H7 (cell line): Measurements from ENCODE around the gene TRPV3. TPM values are rescaled to one million over a fixed set of nuclear protein-coding genes. Genes with fewer than 3 reads are reported as not detected.

Experiments
- DNase-seq: peaks from one replicate; pipeline ENCODE4 v3.0.0; 2012
- H3K27me3 ChIP-seq: 2 replicates; pipeline ENCODE4 v1.6.0; 2011; ENCODE audit warnings: mild to moderate bottlenecking, low read length; ENCODE audit not compliant: control insufficient read depth, insufficient read depth
- H3K36me3 ChIP-seq: replicated peaks from 2 replicates; pipeline ENCODE4 v1.5.1; 2011; ENCODE audit warnings: low read length; ENCODE audit not compliant: control insufficient read depth, insufficient read depth
- H3K4me3 ChIP-seq: 2 replicates; pipeline ENCODE4 v1.5.1; 2011; ENCODE audit warnings: low read depth, mild to moderate bottlenecking, control low read depth, low read length, moderate library complexity; ENCODE audit not compliant: insufficient read depth
- total RNA-seq: library from RNA; depleted of rRNA; stranded (reverse); fragments of >200 nt; shearing (Covaris generic); gene quantifications from 2 replicates; pipeline ENCODE4 v1.2.3, GENCODE V29; 2014

The TRPV3 gene
- total RNA-seq, 1 experiment from 2014 or later: 0.69 TPM

DNA sequence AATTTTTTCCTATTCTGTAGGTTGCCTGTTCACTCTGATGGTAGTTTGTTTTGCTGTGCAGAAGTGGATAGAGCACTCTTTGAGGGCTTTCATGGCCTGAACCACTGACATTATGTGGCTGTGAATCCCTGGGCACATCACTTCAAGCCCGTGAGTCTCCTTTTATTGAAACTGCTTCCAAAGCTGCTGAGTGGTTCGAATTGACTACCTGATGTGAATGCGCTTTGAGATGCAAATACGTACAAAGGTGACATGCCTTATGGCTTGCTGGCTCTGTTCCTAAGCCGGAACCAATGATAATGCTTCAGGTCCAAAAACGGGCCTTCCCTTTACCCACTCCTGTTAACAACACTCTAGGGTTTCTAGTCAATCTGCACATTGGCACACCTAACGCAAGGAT is 47.5 kb downstream of the TRPV3 start:
- H3K36me3 ChIP-seq: no peaks in the 10 kb centered on the region
- no peak overlapping the region for H3K4me3 ChIP-seq
- no peaks in the 10 kb centered on the region for H3K27me3 ChIP-seq
- peak; percentile 49 for DNase-seq

DNA sequence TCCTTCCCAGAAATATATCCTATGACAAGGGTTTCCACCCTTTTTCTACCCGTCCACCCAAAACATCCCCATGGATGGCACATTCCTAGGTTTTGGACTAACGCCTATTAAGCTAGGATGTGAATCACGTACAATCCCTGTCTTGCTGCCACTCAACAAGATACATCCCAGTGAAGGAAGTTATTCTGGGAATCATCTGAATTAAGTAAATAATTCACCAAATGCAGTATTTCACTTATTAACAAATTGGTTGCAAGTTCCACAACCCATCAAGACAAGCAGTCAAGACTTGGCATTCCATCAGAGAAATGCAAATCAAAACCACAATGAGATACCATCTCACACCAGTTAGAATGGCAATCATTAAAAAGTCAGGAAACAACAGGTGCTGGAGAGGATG is 49.7 kb downstream of the TRPV3 start:
- Histone ChIP-seq H3K27me3 (no peaks in the 10 kb centered on the region), H3K4me3 (no peak overlapping the region), H3K36me3 (no peaks in the 10 kb centered on the region)
- no peak for DNase-seq

DNA sequence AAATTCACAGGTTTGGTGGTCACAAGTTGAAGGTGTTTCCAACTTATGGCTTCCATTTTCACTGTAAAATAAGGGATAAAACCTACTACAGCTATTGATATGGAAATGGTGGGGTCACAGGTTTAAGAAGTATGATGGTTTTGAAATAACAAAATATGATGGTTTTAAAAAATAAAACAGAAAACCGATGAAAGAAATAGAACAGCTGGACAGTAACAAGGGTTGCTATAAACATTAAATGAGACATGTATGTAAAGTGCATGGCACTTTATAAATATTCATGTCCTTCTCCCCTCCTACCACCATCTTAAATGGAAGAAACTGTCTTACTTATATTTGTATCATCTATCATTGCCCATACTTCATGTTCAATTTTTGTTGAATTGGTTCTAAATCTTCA is 50.5 kb downstream of the TRPV3 start:
- Histone ChIP-seq H3K36me3 (no peaks in the 10 kb centered on the region), H3K27me3 (no peaks in the 10 kb centered on the region), H3K4me3 (no peak overlapping the region)
- no peak for DNase-seq

DNA sequence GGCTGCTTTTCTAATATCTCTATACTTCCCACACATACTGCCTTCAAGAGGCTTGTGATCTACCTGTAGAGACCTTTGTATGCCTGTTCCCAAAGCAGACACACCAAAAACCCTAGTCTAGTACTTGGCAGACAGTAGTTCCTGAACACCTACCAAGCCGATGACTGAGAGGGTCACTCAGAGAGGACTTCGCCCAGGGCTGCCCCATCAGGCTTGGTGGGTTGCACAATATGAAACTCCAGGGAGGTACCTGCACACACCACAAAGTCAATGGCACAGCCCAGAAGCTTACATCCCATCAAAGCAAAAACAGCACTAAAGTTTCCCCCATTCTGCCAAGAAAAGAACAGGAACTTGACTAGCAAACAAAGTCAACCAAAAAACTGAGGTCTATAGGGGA is 51.6 kb downstream of the TRPV3 start:
- Histone ChIP-seq H3K4me3 (no peak overlapping the region), H3K36me3 (no peaks in the 10 kb centered on the region), H3K27me3 (no peaks in the 10 kb centered on the region)
- no peak for DNase-seq

DNA sequence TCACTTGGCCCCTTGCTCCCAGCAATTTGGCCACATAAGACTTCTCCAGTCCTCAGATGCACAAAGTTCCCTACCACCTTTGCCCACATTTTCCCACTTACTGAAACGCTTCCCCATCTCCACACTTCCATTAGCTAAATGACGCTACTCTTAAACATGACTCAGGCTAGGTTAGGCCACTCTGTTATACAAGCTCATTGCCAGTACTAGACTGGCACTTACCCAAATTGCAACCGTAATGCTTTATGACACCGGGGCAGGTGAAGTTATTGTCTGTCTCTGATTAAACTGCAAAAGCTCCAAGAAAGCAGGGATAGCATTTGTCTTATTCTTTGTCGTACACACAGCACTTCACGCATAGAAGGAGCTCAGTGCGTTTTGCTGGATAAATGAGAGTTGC is 52.6 kb downstream of the TRPV3 start:
- Histone ChIP-seq H3K36me3 (no peaks in the 10 kb centered on the region), H3K27me3 (no peaks in the 10 kb centered on the region), H3K4me3 (no peak overlapping the region)
- no peak for DNase-seq

DNA sequence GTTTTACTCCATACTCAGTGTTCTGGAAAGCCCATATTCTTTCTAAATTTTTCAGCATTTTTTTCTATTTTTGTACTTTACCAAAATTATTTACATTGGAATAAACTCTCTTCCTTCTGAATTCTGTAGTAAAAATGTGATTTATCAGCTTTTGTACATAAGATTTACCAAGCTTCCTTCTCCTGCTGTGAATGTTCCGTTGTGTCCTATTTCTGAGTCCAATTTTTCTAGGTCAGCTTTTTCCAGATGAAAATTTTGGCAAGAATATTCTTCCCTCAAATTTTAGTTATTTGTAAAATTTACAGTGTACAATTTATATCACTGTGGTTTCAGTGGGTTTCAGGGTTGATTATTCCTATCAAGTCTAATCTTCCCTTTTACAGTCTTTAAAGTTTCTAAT is 54.3 kb downstream of the TRPV3 start:
- DNase-seq: no peak
- no peaks in the 10 kb centered on the region for H3K36me3 ChIP-seq
- H3K4me3 ChIP-seq: no peak overlapping the region
- H3K27me3 ChIP-seq: no peaks in the 10 kb centered on the region

DNA sequence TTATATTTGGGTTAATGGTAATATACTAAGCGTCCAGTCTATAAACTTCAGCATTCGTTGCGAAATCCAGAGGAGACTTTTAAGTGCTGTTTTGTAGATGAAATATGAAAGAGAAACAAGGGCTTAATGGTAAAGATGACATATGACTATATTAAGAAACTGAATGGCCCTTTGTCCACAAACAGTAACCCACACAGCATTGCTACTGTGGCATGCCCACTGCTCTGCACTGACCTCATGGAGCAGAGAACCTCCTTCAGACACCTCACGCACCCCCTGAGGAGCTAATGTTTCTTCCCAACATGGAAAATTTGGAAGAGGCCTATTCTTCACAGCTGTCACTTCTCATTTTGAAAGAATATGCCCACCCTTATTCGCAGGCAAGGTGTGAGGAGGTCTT is 55.1 kb downstream of the TRPV3 start:
- Histone ChIP-seq H3K27me3 (no peaks in the 10 kb centered on the region), H3K36me3 (no peaks in the 10 kb centered on the region), H3K4me3 (no peak overlapping the region)
- DNase-seq: no peak

DNA sequence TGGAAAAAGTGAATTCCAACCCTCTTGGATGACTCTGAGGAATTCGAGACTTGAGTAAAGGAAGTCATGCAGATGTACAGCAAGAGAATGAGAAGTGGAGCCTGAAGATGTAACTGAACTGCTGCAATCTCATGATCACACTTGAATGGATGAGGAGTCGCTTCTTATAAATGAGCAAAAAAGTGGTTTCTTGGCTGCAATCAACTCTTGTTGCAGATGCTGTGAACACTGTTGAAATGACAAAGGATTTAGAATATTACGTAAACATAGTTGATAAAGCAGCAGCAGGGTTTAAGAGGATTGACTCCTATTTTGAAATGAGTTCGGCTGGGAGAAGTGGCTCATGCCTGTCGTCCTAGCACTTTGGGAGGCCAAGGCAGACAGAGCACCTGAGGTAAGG is 56.3 kb downstream of the TRPV3 start:
- H3K4me3 ChIP-seq: no peak overlapping the region
- no peaks in the 10 kb centered on the region for H3K36me3 ChIP-seq
- H3K27me3 ChIP-seq: no peaks in the 10 kb centered on the region
- no peak for DNase-seq

DNA sequence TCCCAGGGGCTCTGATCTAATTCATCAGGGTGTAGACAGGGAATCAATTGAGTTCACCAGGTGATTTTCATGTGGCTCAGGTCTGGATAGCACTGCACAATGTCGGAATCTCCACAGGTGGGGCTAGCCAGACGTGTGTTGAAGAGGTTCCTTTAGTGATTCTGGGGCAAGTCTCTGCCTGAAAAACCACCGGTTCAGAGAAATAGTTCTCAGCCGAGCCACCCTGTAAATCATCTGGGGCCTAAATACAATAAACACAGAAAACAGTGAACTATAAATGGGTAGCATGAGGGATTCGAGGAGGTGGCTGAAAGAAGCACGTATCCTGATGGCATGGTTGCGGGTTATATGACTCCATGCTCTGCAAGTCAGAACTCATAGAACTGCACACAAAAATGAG is 60.5 kb downstream of the TRPV3 start:
- H3K4me3 ChIP-seq: no peak overlapping the region
- no peaks in the 10 kb centered on the region for H3K36me3 ChIP-seq
- no peak for DNase-seq
- no peaks in the 10 kb centered on the region for H3K27me3 ChIP-seq

DNA sequence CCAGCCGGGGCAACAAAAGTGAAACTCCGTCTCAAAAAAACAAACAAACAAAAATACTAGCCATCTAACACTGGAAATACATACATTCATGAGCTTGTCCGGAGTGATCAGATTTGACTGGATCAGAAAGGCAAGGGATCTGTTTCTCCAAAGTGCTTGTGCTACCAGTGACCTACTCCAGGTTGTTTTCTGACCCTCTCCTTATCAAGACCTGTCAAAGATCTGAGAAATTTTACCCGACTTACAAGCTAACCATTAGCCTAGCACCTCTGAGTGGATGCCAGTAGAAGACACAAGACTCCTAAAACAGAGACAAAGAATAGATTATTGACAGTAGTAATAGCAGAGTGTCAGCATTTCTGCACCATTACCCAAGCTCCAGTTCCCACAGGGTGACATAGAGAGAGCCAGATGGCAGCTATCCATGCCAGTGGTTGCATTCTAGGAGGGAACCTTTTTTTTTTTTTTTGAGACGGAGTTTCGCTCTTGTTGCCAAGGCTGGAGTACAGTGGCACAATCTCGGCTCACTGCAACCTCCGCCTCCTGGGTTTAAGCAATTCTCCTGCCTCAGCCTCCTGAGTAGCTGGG is 72.0 kb downstream of the TRPV3 start:
- Histone ChIP-seq H3K4me3 (no peak overlapping the region), H3K27me3 (no peaks in the 10 kb centered on the region), H3K36me3 (no peaks in the 10 kb centered on the region)
- no peak for DNase-seq

DNA sequence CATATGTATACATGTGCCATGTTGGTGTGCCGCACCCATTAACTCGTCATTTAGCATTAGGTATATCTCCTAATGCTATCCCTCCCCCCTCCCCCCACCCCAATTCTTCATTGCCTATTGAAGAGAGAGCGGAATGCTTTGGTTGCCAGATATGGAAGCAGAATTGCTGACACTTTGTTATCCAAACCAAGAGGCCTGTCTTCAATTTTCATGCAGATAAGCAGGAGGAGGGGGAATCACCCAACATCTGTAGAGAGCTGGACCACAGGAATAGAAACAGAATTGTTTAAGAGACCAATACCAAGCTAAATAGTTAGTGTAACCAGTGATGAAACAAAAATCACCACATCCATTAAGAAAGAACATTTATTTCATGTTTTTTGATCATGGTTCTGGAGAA is 74.8 kb downstream of the TRPV3 start:
- no peak overlapping the region for H3K4me3 ChIP-seq
- H3K36me3 ChIP-seq: no peaks in the 10 kb centered on the region
- peak; percentile 47 for DNase-seq
- H3K27me3 ChIP-seq: no peaks in the 10 kb centered on the region

DNA sequence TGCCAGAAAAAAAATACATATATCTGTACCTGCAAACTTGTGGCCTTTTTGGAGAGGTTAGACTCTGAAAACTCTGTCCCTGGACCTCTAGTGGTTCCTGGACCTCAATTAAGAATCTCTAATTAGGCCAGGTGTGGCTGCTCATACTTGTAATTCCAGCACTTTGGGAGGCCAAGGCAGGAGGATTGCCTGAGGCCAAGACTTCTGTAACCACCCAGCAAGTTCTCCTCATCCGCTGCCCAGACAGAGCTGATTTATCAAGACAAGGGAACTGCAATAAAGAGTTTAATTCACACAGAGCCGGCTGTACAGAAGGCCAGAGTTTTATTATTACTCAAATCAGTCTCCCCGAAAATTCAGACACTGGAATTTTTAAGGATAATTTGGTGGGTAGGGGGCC is 77.6 kb downstream of the TRPV3 start:
- Histone ChIP-seq H3K36me3 (no peaks in the 10 kb centered on the region), H3K27me3 (no peaks in the 10 kb centered on the region), H3K4me3 (no peak overlapping the region)
- DNase-seq: no peak

DNA sequence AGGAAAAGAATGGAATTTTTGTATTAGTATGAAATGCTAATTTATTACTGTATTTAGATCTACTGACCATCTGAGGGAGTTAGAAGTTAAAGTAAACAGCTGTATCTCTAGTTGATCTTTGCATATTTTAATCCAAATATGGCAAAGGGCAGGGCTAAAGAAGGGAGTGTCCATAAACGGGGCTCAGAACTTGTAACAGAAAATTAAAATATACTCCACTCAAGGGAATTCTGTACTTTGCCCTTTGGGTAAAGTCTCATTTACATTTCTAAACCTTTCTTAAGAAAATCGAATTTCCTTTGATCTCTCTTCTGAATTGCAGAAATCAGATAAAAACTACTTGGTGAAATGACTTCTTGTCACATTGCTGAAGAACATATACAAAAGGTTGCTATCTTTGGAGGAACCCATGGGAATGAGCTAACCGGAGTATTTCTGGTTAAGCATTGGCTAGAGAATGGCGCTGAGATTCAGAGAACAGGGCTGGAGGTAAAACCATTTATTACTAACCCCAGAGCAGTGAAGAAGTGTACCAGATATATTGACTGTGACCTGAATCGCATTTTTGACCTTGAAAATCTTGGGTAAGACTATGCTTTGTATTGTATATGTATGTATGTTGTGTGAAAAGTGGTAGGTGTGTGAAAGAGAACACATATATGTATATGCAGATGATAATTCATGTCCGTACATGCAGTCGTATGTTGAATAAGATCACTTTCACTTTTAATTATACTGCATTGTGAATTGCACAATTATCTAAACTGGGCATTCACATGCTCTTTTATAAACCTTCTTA is 81.6 kb downstream of the TRPV3 start, which contains the start of gene ASPA:
Gene ASPA (plus strand): TSS at position 186 of the 799 bp plus-strand sequence. CDS start 163 bp downstream, at position 349.
- DNase-seq: no peak
- H3K4me3 ChIP-seq: no peak within 1 kb of the TSS

DNA sequence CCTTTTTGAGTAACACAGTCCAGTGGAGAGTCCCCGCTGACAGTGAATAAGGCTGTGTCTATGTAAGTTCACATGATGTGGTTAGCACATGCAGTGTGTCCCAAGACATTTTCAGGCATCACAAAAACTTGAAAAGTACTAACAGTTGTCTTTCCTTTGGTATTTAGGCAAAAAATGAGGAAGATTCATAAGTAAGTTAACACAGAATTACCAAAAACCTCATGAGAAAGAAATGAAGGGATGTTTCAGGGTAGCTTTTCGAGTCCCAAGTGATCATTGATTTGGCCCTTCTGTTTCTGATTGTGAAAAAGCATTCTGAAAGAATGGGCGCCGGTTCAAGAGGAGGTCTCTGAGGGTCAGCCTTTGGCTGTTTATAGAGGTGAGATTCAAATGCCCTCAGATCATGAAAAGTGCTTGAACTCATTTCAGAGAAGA is 82.3 kb downstream of the TRPV3 start:
- no peak for DNase-seq

More for the DNA sequence above, 81.6 kb downstream of the TRPV3 start, which contains the start of gene ASPA:
- no peaks in the 10 kb centered on the region for H3K27me3 ChIP-seq
- H3K36me3 ChIP-seq: no peaks in the 10 kb centered on the region

DNA sequence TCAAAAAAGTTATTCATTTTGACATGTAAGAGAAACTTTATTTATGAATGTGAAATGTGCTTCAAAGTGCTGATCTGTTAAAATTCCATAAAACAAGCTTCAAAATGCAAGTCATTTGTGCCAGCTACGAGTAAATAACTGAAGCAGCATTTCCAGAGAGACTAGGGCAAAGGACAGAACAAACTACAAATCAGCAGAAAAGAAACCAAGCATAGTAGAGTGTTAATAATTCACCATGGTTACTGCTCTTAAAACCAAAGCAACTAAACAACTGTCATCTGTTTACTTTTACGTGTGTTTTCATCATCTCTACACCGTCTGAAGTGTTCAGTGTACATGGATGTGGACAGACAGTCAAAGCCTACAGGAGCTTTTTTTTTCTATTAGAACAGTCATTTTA is 83.4 kb downstream of the TRPV3 start:
- H3K36me3 ChIP-seq: no peaks in the 10 kb centered on the region
- no peak for DNase-seq

More for the DNA sequence above, 82.3 kb downstream of the TRPV3 start:
- Histone ChIP-seq H3K27me3 (no peaks in the 10 kb centered on the region), H3K4me3 (no peak overlapping the region), H3K36me3 (no peaks in the 10 kb centered on the region)

More for the DNA sequence above, 83.4 kb downstream of the TRPV3 start:
- Histone ChIP-seq H3K4me3 (no peak overlapping the region), H3K27me3 (no peaks in the 10 kb centered on the region)
